GM19099 (cell line): ENCODE data around the gene CLDN5.

Experiments
- POLR2A ChIP-seq: IDR thresholded peaks from 3 replicates; pipeline ENCODE4 v1.6.1; 2011; ENCODE audit warnings: low read depth; ENCODE audit not compliant: insufficient read length; ENCODE audit errors: extremely low read depth

The CLDN5 gene

GRCh38 chr22:19488884-19489843, 35.0 kb downstream of the CLDN5 start:
- no peak for TF ChIP-seq POLR2A

GRCh38 chr22:19488285-19488684, 35.9 kb downstream of the CLDN5 start:
- no peak for TF ChIP-seq POLR2A

DNA sequence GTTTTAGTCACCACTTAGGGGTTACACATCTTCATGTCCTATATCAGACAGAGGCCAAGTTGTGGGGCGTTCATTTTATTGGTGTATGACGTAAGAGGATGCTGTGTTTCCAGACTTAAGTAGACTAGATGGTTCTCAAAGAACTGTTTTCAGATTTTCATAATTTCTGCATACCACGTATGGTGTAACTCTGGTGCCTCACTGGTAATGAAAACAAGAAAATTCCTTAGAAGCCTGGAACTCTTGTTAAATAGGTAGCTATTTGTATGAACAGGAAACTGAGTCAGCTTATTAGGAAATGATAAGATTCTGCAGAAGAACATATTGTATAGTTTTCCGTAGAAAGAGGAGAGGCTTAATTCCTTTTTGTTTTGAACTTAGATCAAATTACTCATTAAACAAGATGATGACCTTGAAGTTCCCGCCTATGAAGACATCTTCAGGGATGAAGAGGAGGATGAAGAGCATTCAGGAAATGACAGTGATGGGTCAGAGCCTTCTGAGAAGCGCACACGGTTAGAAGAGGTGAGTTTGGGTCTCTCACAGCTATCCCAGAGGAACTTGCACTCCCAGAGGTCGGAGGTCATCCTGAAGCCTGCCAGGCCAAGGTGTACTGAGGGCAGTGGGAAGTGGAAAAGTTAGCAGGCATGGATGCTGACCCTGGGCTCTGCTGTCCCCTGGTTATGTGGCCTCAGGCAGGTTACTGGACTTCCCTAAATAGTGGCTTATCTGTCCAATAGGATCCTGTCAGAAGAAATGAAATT, 40.5 kb downstream of the CLDN5 start:
- TF ChIP-seq POLR2A: no peak

- TF ChIP-seq POLR2A: no peak
Observed at GRCh38 chr22:19482297-19482696, 41.9 kb downstream of the CLDN5 start.

DNA sequence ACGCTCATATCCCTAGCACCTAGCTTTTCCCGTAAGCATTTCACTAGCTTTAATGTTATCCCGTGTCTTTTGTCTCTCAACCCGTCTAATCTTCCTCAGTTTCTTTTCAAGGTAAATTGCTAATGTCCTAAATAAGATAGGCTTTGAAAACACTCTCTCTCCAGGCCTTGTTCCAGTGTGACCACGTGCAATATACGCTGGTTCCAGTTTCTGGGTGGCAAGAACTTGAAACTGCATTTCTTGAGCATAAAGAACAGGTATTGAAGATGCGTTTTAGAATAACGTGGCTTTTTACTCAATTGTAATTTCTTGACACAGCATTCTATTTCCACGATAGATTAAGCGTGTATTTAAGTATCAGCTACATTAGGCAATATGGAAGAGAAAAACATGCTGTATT, 43.4 kb downstream of the CLDN5 start:
- TF ChIP-seq POLR2A: no peak

GRCh38 chr22:19480173-19480568, 44.0 kb downstream of the CLDN5 start:
- TF ChIP-seq POLR2A: no peak

GRCh38 chr22:19479355-19480172, 44.6 kb downstream of the CLDN5 start, which contains the start of gene CDC45:
CDC45 (plus strand) TSS chr22:19479920; CDS start chr22:19479969, 49 bp downstream.
- TF ChIP-seq POLR2A: peak; percentile 72

DNA sequence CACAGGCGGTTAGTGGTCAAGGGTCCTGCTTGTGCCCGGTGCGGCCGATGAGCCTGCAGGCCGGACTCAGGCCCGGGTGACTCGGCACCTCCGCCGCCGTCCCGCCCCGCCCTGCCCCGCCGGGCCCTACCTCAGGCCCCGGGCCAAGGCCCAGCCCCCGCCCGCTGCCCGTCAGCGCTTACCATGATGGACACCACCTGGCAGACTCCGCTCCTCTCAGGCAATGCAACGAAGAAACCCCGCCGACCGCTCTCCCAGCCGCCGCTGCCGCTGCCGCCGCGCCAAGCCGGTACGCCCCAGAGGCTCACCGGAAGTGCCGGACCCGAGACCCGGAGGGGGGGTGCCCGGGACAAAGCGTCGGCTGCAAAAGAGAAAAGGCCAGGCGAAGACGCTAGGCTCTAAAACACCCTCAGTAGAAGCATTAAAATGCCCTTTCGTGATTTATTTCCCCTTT, 45.3 kb downstream of the CLDN5 start, which contains the start of gene UFD1:
Gene UFD1 (minus strand): TSS at position 293 of the 454 bp plus-strand sequence. CDS start 108 bp downstream, at position 185.
- peak; percentile 65 for TF ChIP-seq POLR2A

DNA sequence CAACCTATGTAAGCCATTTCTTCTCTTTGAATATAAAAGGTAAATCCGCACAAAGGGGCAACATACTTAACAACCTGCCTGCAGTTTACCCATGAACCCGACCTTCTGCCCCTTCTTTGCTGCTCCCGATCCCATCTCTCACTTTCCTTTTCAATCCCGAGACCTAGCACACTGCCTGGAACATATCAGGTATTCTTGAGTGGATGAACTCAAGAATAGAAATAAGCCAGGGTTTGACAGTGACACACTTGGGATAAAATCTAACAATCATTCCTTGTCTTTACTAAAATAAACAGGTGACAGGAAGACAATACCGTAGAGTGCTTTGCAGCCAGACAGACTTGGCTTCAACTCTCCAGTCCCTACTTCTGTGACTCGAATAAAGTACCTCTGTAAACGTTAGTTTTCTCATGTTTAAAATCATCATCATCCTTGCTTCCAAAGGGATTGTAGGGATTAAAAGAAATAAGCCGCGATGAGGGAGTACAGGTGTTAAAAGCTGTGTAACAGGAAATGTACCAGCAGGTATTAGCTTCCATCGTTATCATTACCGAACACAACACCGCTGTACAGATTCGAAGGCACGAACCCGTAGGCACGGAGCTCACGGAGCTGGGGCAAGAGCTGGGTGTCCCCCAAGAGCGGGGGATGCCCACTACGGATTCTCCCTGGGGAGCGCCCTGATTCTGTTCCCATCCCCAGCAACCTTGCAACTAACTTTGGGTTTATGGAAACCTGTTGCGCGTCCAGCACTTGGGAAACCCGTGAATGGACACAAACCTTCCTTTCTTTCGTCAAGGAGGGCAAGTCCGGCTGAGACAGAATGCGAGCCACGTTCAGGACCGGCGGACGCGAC, 45.9 kb downstream of the CLDN5 start:
- no peak for TF ChIP-seq POLR2A

DNA sequence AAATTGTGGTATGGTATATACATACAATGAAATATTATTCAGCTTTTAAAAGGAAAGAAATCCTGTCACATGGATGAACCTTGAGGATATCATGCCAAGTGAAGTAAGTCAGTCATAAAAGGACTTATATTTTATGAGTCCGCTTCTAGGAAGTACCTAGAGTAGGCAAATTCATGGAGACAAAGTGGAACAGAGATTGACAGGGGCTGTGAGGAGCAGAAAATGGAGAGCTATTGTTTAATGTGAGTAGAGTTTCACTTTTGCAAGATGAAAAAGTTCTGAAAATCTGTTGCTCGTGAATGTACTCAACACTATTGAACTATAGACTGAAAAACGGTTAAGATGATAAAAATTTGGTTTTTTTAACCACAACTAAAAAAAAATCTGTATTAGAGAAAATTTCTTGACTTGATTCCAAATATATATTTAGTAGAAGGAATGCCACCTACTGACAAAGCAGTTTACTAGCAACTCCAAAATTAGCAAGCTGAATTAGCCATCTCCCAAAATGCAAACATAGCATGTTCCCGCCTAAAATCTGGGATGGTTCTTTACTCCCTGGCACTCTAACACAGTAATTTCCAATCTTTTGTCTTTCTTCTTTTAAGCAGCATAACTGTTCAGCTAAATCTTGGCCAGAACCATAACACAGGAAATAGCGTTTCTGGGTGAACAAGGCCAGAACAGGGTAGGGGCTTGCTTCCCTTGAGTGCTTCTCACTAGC, 46.7 kb downstream of the CLDN5 start:
- TF ChIP-seq POLR2A: no peak

GRCh38 chr22:19476023-19476422, 48.2 kb downstream of the CLDN5 start:
- no peak for TF ChIP-seq POLR2A

DNA sequence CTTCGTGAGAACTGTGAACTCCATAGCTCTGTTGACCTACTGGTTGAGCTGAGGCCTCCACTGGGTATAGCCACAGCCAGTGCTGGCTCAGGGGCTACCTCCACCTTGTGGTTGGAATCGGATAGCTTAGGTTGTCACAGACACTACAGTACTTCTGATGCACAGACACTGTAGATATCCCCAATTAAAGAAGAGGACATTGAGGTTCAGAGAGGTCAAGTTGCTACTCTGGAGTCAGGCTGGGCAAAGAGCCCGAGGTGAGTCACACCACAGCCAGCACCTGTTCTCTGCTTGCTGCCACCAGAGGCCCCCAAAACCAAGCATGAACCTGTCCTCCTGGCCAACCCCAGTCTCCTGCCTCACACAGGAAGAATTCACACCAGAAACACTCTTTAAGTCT, 50.6 kb downstream of the CLDN5 start:
- no peak for TF ChIP-seq POLR2A
